SU-DHL-6 (cell line): ENCODE measurements around the gene ELMO1.

Experiments
- CTCF ChIP-seq: fragments of 200-600 bp; sonication (generic); IDR thresholded peaks from one replicate; pipeline ENCODE4 v1.5.1; 2017; ENCODE audit warnings: antibody characterized with exemption, mild to moderate bottlenecking, low read length, moderate library complexity; ENCODE audit not compliant: insufficient read depth, poor library complexity, severe bottlenecking
- EZH2phosphoT487 ChIP-seq: fragments of 200-600 bp; sonication (generic), shearing (Covaris generic); conservative IDR thresholded peaks from 2 replicates; pipeline ENCODE4 v1.6.1; 2018; ENCODE audit warnings: mild to moderate bottlenecking, antibody characterized with exemption, low read length, moderate library complexity, mixed read lengths

GRCh38 chr7:37209195-37209594 lies 239.5 kb downstream of the ELMO1 start:
- TF ChIP-seq CTCF: no peak
- TF ChIP-seq EZH2phosphoT487: no peak
